HG03565 (cell line): Measurements from ENCODE around the gene C1QTNF1.
"Not testable (repeated sequence)": the region's sequence is repeated elsewhere in the genome, so short reads cannot be mapped to it uniquely, and the experiment has no call there.

Experiments used
- ATAC-seq: cut with Tn5 transposase; IDR thresholded peaks from one replicate; pipeline ENCODE4 v1.9.1; 2021; ENCODE audit warnings: mild to moderate bottlenecking, moderate library complexity; ENCODE audit not compliant: unreplicated experiment

C1QTNF1 gene

DNA sequence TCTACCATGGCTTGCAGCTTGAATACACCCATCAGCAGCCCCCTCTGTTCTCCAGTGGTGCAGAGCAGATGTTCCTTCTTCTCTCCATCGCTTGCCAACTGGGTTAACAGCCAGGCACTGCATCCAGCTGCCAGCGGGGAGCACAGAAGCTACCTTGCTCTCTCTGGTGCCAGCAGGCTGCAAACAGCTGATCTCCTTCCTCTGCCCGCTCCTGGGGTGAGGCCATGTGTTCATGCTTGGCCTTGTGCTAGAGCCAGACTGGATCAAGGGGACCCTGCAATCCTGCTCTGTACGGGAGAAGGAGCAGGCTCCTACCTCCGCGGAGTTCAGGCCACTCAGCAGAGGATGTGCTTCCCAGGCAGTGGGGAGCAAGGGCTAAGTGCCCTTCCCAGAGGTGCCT is 26.6 kb downstream of the C1QTNF1 start:
- no peak for ATAC-seq

DNA sequence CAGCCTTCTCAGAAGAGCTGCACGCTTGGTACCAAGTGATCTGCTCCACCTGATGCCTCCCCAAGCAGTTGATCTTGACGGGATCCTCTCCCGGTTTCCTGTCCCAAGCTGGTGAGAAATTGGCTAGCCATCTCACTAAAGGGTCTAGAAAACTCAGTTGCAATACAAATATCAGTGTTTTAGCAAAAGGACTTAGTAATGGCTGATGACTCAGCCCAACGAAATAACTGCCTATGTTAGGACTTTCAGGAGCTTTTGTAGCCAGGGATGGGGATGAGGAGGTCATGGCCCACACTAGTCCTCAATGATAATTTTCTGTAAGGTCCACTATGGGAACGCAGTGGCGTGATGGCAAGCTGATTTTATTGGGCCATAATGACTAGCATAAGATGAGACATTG is 27.3 kb downstream of the C1QTNF1 start:
- no peak for ATAC-seq

DNA sequence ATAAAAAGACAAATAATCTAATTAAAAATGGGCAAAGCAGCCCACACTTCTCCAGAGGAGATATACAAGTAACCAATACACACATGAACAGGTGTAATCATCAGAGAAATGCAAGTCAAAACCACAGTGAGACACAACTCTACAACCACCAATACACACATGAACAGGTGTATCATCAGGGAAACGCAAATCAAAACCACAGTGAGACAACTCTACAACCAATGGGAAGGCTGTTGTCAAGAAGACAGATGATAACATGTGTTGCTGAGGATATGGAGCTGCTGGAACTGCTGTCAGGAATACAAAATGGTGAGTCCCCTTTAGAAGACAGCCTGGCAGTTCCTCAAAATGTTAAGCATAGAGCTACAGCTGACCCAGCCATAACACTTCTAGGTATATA is 28.2 kb downstream of the C1QTNF1 start:
- ATAC-seq, result no peak

DNA sequence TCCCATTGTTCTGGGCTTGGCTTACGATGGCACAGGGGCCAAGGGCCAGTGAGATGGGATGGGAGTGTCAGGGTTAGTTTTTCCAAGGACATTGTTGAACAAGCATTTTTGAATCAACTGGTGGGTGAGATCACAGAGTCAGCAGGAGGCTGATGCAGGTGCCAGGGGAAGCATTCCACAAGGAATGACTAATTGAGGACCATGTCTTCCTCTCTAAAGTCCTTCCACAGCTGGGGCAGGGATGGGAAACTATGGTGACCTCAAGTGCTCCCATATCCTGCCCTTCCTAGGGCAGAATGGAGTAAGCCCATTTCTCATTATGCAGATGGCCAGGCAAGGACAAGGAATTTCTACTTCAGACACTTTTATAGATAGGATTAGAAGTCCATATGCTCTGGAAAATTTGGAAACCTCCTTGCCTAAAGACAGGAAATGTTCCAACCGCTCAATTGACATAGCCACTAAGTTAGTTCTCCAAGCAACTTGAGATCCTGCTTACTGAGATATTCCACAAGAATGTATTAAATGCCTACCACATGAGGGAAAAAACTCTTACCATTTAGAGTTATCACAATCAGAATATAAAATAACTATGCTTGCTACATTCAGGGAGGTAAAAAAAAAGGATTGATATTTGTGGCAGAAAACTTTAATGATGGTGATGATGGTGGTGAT is 29.4 kb downstream of the C1QTNF1 start:
- no peak for ATAC-seq

DNA sequence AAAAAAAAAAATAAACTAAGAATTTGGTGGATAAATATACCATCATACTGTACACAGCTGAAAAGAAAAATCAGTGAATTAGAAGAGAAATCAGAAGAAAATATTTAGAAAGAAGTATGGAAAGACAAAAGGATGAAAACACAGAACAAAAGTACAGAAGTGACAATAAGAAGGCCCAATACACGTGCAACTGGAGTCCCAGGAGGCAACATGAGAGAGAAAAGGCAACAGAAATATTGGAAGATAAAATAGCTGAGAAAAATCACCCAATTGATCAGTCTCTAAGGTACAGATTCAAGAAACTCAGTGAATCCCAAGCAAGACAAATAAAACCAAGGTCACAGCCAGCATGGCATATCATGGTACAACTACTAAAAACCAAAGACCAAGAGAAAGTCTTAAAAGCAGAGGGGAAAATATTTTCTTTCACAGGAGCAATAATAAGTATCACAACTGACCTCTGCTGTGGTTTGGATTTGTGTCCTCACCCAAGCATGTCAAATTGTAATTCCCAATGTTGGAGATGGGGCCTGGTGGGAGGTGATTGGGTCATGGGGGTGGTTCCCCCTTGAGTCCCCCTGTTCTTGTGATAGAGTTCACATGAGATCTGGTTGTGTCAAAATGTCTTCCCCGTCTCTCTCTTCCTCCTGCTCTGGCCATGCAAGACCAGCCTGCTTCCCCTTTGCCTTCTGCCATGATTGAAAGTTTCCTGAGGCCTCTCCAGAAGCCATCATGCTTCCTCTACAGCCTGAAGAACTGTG is 30.4 kb downstream of the C1QTNF1 start:
- no peak for ATAC-seq

DNA sequence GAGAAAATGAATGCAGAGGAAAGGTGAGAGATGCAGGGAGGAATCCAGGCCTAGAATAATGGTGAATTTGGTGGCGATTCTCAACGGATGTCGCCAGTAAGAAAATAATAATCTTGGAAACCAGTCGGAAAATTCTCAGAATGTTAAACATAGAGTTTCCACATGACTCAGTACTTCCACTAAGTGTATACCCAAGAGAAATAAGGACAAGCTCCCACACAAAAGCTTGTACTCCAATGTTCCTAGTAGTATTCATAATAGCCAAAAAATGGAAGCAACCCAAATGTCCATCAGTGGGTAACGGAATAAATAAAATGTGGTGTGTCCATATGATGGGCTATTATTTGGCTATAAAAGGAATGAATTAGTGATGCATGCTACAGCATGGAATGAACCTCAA is 31.2 kb downstream of the C1QTNF1 start:
- no peak for ATAC-seq

DNA sequence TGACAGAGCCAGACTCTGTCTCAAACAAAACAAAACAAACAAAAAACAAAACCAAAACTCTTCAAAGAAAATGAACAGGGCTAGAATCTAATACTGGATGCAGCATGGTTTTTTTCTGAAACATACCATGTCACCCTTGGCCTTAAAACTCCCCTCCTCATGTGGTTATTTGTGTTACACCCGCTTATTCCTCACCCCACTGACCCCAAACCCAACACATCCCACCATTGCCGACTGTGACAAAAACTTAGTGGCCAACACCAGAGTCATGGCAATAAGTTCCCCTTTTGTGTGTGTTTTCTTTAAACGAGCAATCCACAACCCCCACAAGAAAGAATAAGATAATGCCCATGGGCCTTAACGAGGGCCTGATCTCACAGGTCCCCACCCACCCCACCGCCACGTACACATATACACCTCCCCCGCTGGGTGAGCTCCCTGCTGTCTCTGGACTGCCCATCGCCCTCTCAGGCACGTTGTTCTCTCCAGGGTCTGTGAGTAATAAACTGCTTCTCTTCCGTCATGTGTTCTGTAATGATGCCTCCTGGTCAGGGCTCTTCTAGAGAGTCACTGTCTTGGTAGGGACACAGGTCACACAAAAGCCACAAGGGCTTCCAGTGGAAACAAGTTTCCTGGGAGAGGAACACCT is 33.9 kb downstream of the C1QTNF1 start:
- ATAC-seq, result no peak

DNA sequence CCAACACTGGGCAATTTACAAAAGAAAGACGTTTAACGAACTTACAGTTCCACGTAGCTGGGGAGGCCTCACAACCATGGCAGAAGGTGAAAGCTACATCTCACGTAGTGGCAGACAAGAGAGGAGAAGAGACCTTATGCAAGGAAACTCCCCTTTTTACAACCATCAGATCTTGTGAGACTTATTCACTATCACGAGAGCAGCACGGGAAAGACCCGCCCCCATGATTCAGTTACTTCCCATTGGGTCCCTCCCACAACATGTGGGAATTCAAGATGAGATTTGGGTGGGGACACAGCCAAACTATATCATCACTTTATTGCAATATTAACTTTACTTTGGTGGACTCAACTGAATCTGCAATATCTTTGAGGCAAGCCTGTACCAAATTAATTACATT is 38.7 kb downstream of the C1QTNF1 start:
- no peak for ATAC-seq

DNA sequence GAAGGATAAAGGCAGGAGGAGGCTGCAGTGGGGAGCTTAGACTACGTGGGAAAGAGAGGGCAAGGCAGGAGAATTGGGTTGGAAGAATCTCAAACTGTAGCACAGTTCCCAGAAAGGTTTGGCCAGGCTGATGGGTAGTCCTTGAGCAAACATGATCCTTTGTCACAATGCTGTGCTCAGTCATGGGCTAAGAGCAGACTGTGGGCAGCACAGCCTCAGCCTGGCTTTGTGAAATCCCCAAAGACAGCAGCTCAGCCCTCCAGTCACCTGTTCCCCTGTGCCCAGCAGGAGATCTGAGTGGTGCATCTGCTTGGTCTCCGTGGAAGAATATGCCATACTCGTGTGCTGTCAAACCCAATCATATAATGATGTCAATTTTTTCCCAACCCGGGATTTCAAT is 40.1 kb downstream of the C1QTNF1 start:
- no peak for ATAC-seq

DNA sequence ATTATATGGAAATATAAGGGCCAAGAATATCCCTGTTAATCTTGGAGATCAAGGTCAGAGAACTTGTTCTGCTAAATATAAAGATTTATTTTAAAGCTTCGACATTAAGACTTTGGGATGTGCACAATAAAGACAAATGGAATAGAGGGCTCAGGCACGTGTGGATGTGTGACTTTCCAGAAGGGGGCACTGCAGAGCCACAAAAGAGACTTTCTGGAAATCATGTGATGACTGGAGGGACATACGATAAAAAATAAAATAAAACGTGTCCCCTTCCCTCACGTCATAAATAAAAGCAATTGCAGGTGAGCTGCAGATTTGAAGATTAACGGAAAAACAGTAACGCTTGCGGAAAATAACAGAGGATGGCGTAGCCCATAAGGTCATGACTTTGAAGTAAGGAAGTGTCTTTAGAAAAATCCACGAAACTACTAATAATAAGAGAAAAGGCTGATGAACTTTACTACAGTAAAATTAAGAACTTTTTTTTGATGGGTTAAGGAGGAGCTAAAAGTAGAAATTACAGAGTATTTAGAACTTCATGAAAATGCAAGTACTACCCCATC is 41.2 kb downstream of the C1QTNF1 start:
- no peak for ATAC-seq

DNA sequence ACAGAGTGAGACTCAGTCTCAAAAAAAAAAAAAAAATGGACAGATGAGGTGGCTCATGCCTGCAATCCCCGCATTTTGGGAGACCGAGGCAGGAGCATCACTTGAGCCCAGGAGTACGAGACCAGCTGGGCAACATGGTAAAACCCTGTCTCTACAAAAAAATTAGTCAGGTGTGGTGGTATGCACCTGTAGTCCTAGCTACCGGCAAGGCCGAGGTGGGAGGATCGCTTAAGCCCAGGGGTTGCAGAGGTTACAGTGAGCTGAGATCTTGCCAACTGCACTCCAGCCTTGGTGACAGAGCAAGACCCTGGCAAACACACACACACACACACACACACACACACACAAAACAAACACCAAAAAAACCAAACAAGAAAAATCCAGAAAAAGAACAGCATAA is 43.0 kb downstream of the C1QTNF1 start:
- ATAC-seq, result no peak

DNA sequence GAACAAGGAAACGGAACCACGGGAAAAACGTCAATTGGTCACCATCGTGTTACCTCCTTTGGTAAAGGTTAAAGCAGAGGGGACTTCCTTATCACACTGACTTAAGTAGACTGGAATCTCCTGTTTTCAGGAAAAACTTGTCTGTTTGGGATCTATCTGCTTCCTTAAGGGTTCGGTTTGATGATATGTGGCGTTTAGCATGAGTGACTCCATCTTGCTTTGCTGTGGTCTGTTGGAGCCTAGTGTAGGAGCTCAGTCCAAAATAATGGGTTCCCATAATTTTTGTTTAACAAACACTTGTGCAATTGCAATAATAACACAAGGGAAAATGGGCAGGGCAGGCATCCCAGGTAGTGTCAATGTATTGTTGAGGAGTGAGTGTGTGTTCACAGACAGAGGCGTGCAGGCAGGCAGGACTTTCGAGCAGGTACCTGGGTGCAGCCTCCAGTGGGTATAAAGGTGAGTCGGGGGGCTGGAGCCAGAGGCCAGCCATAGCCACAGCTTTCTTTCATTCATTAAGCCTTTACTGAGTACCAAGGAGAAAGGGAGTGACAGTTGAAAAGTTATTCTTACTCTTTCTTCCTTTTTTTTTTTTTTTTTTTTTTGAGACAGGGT is 46.4 kb downstream of the C1QTNF1 start:
- no peak for ATAC-seq

DNA sequence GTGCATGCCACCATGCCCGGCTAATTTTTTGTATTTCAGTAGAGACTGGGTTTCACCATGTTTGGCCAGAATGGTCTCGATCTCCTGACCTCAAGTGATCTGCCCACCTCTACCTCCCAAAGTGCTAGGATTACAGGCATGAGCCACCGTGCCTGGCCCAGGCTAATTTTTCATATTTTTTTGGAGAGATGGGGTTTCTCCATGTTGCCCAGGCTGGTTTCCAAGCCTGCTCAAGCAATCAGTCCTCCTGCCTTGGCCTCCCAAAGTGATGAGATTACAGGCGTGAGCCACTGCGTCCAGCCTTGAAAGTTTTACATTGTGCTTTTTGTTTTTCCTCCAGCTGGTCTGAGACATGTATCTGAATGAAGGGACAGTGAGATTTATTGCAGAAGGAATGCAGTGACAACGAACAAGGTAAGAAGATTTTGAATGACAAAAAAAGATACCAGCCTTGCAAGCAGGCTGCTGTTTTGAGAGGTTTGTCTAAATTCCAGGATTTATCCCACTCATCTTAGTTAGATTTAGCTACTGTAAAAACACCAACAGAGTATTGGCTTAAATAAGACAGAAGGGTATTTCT is 47.3 kb downstream of the C1QTNF1 start:
- no peak for ATAC-seq

DNA sequence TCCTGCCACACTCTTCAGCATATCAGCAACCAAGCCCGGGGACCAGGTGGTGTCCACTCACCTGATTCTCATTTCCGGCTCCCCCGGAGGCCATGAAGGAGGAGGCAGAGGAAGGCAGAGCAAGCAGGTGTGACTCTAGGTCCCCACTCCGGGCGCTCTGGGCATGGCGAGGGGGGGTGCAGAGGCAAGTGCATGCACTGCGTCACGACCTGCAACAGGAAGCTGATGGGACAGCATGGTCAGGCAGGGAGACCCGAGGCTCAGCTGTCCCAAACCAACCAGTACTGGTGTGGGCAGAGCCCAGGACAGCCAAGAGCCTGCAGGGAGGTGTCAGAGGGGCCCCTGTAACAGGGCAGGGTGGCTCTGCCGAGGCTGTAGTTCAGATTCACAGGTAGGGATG is 48.6 kb downstream of the C1QTNF1 start:
- no peak for ATAC-seq

DNA sequence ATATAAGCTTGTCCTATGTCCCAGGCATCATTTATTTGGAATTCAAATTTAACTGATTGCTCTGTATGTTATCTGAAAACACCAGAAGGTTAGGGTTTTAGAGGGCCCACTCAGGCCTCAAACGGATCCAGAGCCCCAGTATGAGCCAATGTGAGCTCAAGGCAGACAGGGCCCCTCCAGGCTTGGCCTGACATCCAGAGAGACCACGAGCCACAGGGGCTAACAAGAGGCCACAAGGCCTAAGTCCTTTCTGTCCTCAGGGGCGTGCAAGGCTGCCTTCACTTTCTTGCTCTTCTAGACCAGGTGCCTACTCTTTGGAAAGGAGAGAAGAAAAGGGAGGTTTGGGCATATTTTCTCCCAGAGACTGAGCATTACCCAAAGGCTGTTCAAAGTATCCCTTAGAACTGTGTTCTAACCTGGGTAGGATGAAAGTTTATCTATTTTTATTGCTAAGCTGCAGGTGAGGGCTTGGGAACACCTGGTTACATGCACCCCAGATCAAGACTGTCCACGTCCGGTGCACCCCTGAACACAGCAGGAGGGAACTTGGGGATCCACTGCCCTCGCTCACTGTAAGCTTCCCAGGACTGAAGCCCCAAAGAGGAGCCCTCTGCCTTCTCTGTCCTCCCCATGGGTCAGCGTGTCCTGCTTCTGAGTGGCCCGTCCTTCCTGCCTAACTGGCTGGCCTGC is 49.2 kb downstream of the C1QTNF1 start:
- no peak for ATAC-seq

DNA sequence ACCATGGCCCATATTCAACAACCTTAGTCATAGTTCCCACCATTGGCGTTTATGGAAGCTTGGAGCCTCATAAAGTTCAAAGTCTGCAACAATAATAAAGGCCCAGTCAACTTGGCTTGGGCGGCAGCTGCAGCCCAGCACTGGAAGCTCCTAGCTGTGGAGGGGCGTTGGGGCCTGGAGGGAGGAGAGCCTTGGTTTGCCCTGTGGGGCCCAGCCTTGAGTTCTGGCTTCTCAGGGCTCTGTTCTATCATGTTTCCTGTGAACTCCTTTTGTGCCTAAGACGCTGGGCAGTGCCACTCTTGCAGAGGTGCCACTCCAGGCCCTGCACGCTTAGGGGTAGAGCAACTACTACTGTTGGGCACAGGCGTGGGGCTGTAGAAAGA is 49.7 kb downstream of the C1QTNF1 start:
- ATAC-seq, result no peak

DNA sequence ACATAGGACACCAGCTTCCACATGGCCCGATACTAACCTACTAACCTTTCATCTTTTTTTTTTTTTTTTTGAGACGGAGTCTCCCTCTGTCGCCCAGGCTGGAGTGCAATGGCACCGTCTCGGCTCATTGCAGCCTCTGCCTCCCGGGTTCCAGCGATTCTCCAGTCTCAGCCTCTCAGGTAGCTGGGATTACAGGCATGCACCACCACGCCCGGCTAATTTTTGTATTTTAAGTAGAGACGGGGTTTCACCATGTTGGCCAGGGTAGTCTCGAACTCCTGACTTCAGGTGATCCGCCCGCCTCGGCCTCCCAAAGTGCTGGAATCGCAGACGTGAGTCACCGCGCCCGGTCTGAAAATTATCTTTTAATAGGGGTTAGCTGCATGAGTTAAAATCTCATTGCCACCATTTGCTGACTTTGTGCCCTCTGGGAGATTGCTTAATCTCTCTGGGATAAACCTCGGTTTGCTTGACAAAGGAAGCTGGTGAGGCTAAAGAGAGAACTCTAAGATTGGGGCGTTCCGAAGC is 50.2 kb downstream of the C1QTNF1 start:
- ATAC-seq, result not testable (repeated sequence)

DNA sequence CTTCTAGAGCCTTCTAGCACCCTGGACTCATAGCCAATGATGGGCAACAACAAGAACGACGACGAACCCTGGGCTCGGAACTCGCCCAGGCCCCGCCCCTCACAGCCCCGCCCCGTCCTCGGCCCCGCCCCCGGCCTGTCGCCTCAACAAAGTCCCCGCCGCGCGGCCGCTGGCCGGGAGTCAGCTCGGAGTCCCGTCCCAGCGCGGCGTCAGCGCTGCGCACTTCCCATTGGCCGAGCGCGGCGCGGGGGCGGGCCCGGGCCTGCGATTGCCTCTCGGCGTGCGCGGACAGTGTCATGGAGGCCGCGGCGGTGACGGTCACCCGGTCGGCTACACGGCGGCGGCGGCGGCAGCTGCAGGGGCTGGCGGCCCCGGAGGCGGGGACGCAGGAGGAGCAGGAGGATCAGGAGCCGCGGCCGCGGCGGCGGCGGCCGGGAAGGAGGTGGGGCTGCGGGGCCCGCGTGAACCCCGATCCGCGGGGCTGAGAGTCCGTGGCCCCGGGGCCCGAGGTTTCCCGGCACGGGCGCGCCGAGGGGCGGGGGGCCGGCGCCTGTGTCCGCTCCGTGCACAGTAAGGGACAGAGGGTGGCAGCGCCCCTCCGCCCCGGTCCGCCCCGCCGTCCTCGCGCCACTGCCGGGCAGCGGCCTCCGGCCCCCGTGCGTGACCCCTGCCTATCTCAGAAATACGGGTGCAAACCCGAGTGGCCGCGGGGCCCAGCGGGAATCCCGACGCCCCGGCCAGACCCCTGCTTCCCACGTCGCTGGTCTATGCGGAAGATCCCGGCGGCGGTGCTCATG is 50.9 kb downstream of the C1QTNF1 start, which contains the start of gene ENGASE:
ENGASE (plus strand) TSS at position 176 of the 797 bp plus-strand sequence; CDS start at position 297, 121 bp downstream.
- ATAC-seq, result peak; percentile 89

DNA sequence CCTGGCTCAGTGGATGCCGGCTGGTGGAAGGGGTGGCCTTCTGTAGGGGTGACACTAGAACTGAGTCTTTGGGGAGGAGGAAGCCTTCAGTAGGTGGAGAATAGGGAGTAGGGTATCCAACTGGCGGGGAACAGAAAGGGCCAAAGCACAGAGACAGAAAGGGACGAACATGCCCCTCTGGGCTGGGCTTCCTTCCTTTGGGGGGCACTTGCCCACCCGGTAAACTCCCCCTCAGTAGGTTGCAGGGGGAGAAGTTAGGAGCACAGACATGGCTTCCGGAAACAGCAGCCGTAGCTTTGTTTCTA is 51.4 kb downstream of the C1QTNF1 start:
- ATAC-seq, result no peak
